H1 (cell line): ENCODE measurements around the gene KCNB1. TPM values are rescaled to one million over a fixed set of nuclear protein-coding genes. Genes with fewer than 3 reads are reported as not detected.

Experiments
- CTCF ChIA-PET: fragments of 300-600 bp; sonication (Branson Sonifier 250); formaldehyde crosslinking; loops from one replicate; lab custom pipeline; 2021; ENCODE audit not compliant: partially characterized antibody; lab: Charles Lee
- POLR2A ChIA-PET: fragments of 300-600 bp; sonication (Branson Sonifier 250); formaldehyde crosslinking; loops from one replicate; lab custom pipeline; 2021; ENCODE audit warnings: inconsistent platforms; ENCODE audit not compliant: partially characterized antibody; lab: Charles Lee
- DNase-seq, 2 experiments: peaks; one replicate each; pipeline versions ENCODE4 v3.0.0 to v3.0.0-alpha.2; 2010 to 2022; ENCODE audit warnings: low spot score in 2 of 2, low read depth in 1 of 2, mixed read lengths in 1 of 2
- FAIRE-seq: peaks from 2 replicates; lab custom pipeline; 2011; peaks lifted over from hg19 to GRCh38; lab: Jason Lieb, UNC
- H2AFZ ChIP-seq: 2 replicates; pipeline ENCODE4 v1.8.1; 2012; ENCODE audit warnings: low read length, inconsistent platforms
- H2AK5ac ChIP-seq: 2 replicates; pipeline ENCODE4 v1.6.1; 2013; ENCODE audit warnings: low read depth, low read length
- H2BK120ac ChIP-seq: replicated peaks from 2 replicates; pipeline ENCODE3; 2013; ENCODE audit warnings: low read depth, low read length, inconsistent platforms
- H2BK12ac ChIP-seq: 2 replicates; pipeline ENCODE4 v1.6.1; 2013; ENCODE audit warnings: low read depth, low read length
- H2BK15ac ChIP-seq: 2 replicates; pipeline ENCODE4 v1.6.1; 2013; ENCODE audit warnings: low read length
- H2BK20ac ChIP-seq: 2 replicates; pipeline ENCODE4 v1.6.1; 2013; ENCODE audit warnings: low read length
- H2BK5ac ChIP-seq: 2 replicates; pipeline ENCODE4 v1.6.1; 2013; ENCODE audit warnings: low read depth, low read length
- H3K14ac ChIP-seq: 2 replicates; pipeline ENCODE4 v1.6.1; 2013; ENCODE audit warnings: inconsistent platforms; ENCODE audit not compliant: insufficient read length
- H3K18ac ChIP-seq: 2 replicates; pipeline ENCODE4 v1.6.1; 2013; ENCODE audit warnings: low read length; ENCODE audit errors: extremely low read depth
- H3K23ac ChIP-seq: 2 replicates; pipeline ENCODE4 v1.6.1; 2013; ENCODE audit warnings: inconsistent platforms; ENCODE audit not compliant: insufficient read length
- H3K23me2 ChIP-seq: 2 replicates; pipeline ENCODE4 v1.6.1; 2013; ENCODE audit warnings: low read depth, low read length
- H3K27ac ChIP-seq: 2 replicates; pipeline ENCODE4 v1.6.1; 2011; ENCODE audit warnings: low read depth, low read length, inconsistent platforms
- H3K27me3 ChIP-seq, 4 experiments: replicated peaks in 1 of 4; 1 replicate in 1 of 4; 2 replicates in 3 of 4; pipeline versions ENCODE4 v1.6.1 to v1.8.1; 2011 to 2013; ENCODE audit warnings: low read length in 3 of 4, mild to moderate bottlenecking in 3 of 4, inconsistent platforms in 2 of 4, mixed read lengths in 2 of 4, moderate library complexity in 1 of 4; ENCODE audit not compliant: control insufficient read depth in 3 of 4, insufficient read depth in 3 of 4; ENCODE audit errors: extremely low read depth in 1 of 4
- H3K36me3 ChIP-seq, 4 experiments: 2 replicates each; pipeline versions ENCODE4 v1.6.1 to v1.8.1; 2011 to 2013; ENCODE audit warnings: mild to moderate bottlenecking in 4 of 4, low read length in 3 of 4, moderate library complexity in 2 of 4, control low read depth in 1 of 4, inconsistent platforms in 1 of 4; ENCODE audit not compliant: insufficient read depth in 4 of 4, control insufficient read depth in 2 of 4
- H3K4ac ChIP-seq: replicated peaks from 2 replicates; pipeline ENCODE3; 2013; ENCODE audit warnings: low read length, low read depth, mixed read lengths, inconsistent platforms; ENCODE audit not compliant: insufficient read length
- H3K4me1 ChIP-seq, 4 experiments: replicated peaks in 1 of 4; 1 replicate in 1 of 4; 2 replicates in 3 of 4; pipeline versions ENCODE4 v1.6.1 to v1.8.1; 2011 to 2013; ENCODE audit warnings: low read length in 3 of 4, inconsistent platforms in 2 of 4, mixed read lengths in 1 of 4; ENCODE audit not compliant: insufficient read depth in 4 of 4, control insufficient read depth in 3 of 4
- H3K4me2 ChIP-seq, 2 experiments: 2 replicates each; pipeline versions ENCODE4 v1.6.1 to v1.8.1; 2011 to 2013; ENCODE audit warnings: low read depth in 2 of 2, low read length in 2 of 2, control low read depth in 1 of 2, inconsistent platforms in 1 of 2, mild to moderate bottlenecking in 1 of 2; ENCODE audit not compliant: insufficient read depth in 1 of 2
- H3K4me3 ChIP-seq, 4 experiments: fragments of 200-600, 300-600 bp in 1 of 4; sonication (generic), shearing (Covaris generic), sonication (Bioruptor Twin) in 1 of 4; 2 replicates each; pipeline versions ENCODE4 v1.5.1 to v1.8.1; 2011 to 2016; ENCODE audit warnings: low read length in 4 of 4, low read depth in 3 of 4, control low read depth in 2 of 4, inconsistent platforms in 2 of 4, mild to moderate bottlenecking in 2 of 4, mixed read lengths in 1 of 4, moderate library complexity in 1 of 4; ENCODE audit not compliant: insufficient read depth in 2 of 4; ENCODE audit errors: extremely low read depth in 1 of 4
- H3K56ac ChIP-seq: replicated peaks from 2 replicates; pipeline ENCODE3; 2013; ENCODE audit warnings: low read depth, mild to moderate bottlenecking, mixed read lengths, low read length, inconsistent platforms; ENCODE audit not compliant: insufficient read length
- H3K79me1 ChIP-seq: 2 replicates; pipeline ENCODE4 v1.6.1; 2013; ENCODE audit warnings: low read depth, low read length, control low read depth
- H3K79me2 ChIP-seq, 2 experiments: 2 replicates each; pipeline versions ENCODE4 v1.6.1 to v1.8.1; 2012 to 2013; ENCODE audit warnings: low read length in 2 of 2, mild to moderate bottlenecking in 2 of 2, inconsistent platforms in 1 of 2; ENCODE audit not compliant: insufficient read depth in 2 of 2, control insufficient read depth in 1 of 2
- H3K9ac ChIP-seq, 4 experiments: replicated peaks in 1 of 4; 1 replicate in 1 of 4; 2 replicates in 3 of 4; pipeline versions ENCODE4 v1.6.1 to v1.8.1; 2011 to 2013; ENCODE audit warnings: low read depth in 3 of 4, low read length in 3 of 4, control low read depth in 2 of 4, mild to moderate bottlenecking in 2 of 4, moderate library complexity in 2 of 4, inconsistent platforms in 1 of 4; ENCODE audit errors: extremely low read depth in 1 of 4
- H3K9me3 ChIP-seq, 2 experiments: 2 replicates each; pipeline versions ENCODE4 v1.6.1 to v1.8.1; 2012 to 2013; ENCODE audit warnings: mild to moderate bottlenecking in 2 of 2, moderate library complexity in 2 of 2, control low read depth in 1 of 2, inconsistent platforms in 1 of 2, low read depth in 1 of 2, low read length in 1 of 2, mixed read lengths in 1 of 2; ENCODE audit not compliant: insufficient read depth in 2 of 2
- H4K20me1 ChIP-seq, 2 experiments: replicated peaks in 1 of 2; 2 replicates each; pipeline versions ENCODE3 to v1.8.1; 2011 to 2013; ENCODE audit warnings: inconsistent platforms in 2 of 2, low read length in 2 of 2, mild to moderate bottlenecking in 1 of 2; ENCODE audit not compliant: insufficient read depth in 2 of 2, control insufficient read depth in 1 of 2
- H4K5ac ChIP-seq: 2 replicates; pipeline ENCODE4 v1.6.1; 2013; ENCODE audit warnings: low read length, low read depth, mixed read lengths, inconsistent platforms; ENCODE audit not compliant: insufficient read length
- H4K8ac ChIP-seq: 2 replicates; pipeline ENCODE4 v1.8.0; 2013; ENCODE audit warnings: mild to moderate bottlenecking, moderate library complexity, low read length, inconsistent platforms; ENCODE audit not compliant: insufficient read depth; ENCODE audit errors: extremely low read depth
- H4K91ac ChIP-seq: replicated peaks from 2 replicates; pipeline ENCODE3; 2013; ENCODE audit warnings: low read length, mixed read lengths, inconsistent platforms; ENCODE audit not compliant: insufficient read length
- CHD1 ChIP-seq: IDR thresholded peaks from 2 replicates; pipeline ENCODE4 v1.6.1; 2012; ENCODE audit warnings: low read depth, low read length, improper control_type of control experiment
- CHD2 ChIP-seq: IDR thresholded peaks from 2 replicates; pipeline ENCODE4 v1.6.1; 2012; ENCODE audit warnings: low read length, improper control_type of control experiment
- FOSL1 ChIP-seq: IDR thresholded peaks from 2 replicates; pipeline ENCODE4 v1.6.1; 2011; ENCODE audit warnings: mild to moderate bottlenecking, low read depth, low read length, moderate library complexity; ENCODE audit not compliant: insufficient read depth
- GTF2F1 ChIP-seq: IDR thresholded peaks from 2 replicates; pipeline ENCODE4 v1.6.1; 2012; ENCODE audit warnings: low read depth, low read length, improper control_type of control experiment, borderline replicate concordance
- KDM4A ChIP-seq: IDR thresholded peaks from one replicate; pipeline ENCODE4 v1.7.1; 2012; ENCODE audit warnings: low read depth, mild to moderate bottlenecking, moderate library complexity, low read length, inconsistent platforms; ENCODE audit not compliant: severe bottlenecking
- KDM5A ChIP-seq: fragments of 200-600 bp; IDR thresholded peaks from 2 replicates; pipeline ENCODE4 v1.7.1; 2012; ENCODE audit warnings: mild to moderate bottlenecking, low read length, inconsistent platforms, mixed read lengths
- POU5F1 ChIP-seq: IDR thresholded peaks from 2 replicates; pipeline ENCODE4 v1.6.1; 2011; ENCODE audit warnings: low read depth, mild to moderate bottlenecking, low read length, moderate library complexity
- RXRA ChIP-seq: IDR thresholded peaks from 2 replicates; pipeline ENCODE4 v1.6.1; 2011; ENCODE audit warnings: low read depth, mild to moderate bottlenecking, low read length, moderate library complexity; ENCODE audit not compliant: insufficient read depth
- SIN3A ChIP-seq, 2 experiments: IDR thresholded peaks in 1 of 2; conservative IDR thresholded peaks in 1 of 2; 2 replicates each; pipeline ENCODE4 v1.6.1; 2011 to 2012; ENCODE audit warnings: low read length in 2 of 2, improper control_type of control experiment in 1 of 2, low read depth in 1 of 2, mild to moderate bottlenecking in 1 of 2
- SIRT6 ChIP-seq: IDR thresholded peaks from one replicate; pipeline ENCODE4 v1.7.1; 2012; ENCODE audit warnings: low read length, inconsistent platforms
- TAF7 ChIP-seq: optimal IDR thresholded peaks from 2 replicates; pipeline ENCODE3; 2011; ENCODE audit warnings: low read depth, mild to moderate bottlenecking, inconsistent platforms, low read length, moderate library complexity, borderline replicate concordance
- TCF12 ChIP-seq: IDR thresholded peaks from 2 replicates; pipeline ENCODE4 v1.6.1; 2011; ENCODE audit warnings: low read depth, mild to moderate bottlenecking, low read length
- TEAD4 ChIP-seq: IDR thresholded peaks from 2 replicates; pipeline ENCODE4 v1.6.1; 2012; ENCODE audit warnings: low read depth, low read length, inconsistent platforms, mixed read lengths
- ZNF274 ChIP-seq: IDR thresholded peaks from 2 replicates; pipeline ENCODE4 v1.7.0; 2012; ENCODE audit warnings: low read length, borderline replicate concordance; ENCODE audit errors: extremely low read depth
- whole genome bisulfite sequencing, 2 experiments: shearing (Covaris generic) in 1 of 2; methylation state at CpG; one replicate each; pipeline versions ENCODE4 v1.1.6 to v1.1.7; 2013 to 2015; ENCODE audit warnings: low lambda C conversion rate in 2 of 2, mixed read lengths in 2 of 2, inconsistent platforms in 1 of 2, low coverage in 1 of 2, missing lambda C conversion rate in 1 of 2; ENCODE audit not compliant: insufficient replicate concordance in 2 of 2, insufficient coverage in 1 of 2, insufficient read length in 1 of 2; ENCODE audit errors: extremely low coverage in 1 of 2, missing lambda C conversion rate in 1 of 2; 5-methylcytosine and 5-hydroxymethylcytosine counted together
- polyA plus RNA-seq, 7 experiments: library from polyadenylated mRNA; depleted of rRNA in 3 of 7; stranded (reverse) in 5 of 7; unstranded in 2 of 7; fragments of >200 nt in 5 of 7; fragments of 200-250 nt in 2 of 7; gene quantifications; 1 replicate in 5 of 7; 2 replicates in 1 of 7; 4 replicates in 1 of 7; pipeline versions ENCODE4 v1.2.1 to v1.2.3, GENCODE V29; 2011 to 2013; ENCODE audit warnings: missing spikeins in 2 of 7, mixed read lengths in 2 of 7
- total RNA-seq: library from RNA; stranded (reverse); fragmentation: NEBNext Ultra II Directional; extraction: Animal tissue kit (Norgen Biotek cat#: 25700); gene quantifications from 2 replicates; pipeline ENCODE4 v1.2.1, GENCODE V29; 2021

KCNB1 gene
- total and polyA plus RNA-seq, 2 of the 8 experiments (the other 6 are each of a cell fraction or from before 2014, with no cell fraction given) = 0.58 to 0.67 TPM

- Histone ChIP-seq H3K18ac (no peak overlapping the region), H3K4me3 (no peak overlapping the region), H2BK12ac (no peak overlapping the region), H4K5ac (no peak overlapping the region), H2AK5ac (no peak overlapping the region), H3K36me3 (no peaks in the 10 kb centered on the region), H2BK15ac (no peak overlapping the region), H3K23me2 (no peaks in the 10 kb centered on the region), H4K8ac (no peak overlapping the region), H3K9ac (no peak overlapping the region), H3K4me2 (no peak overlapping the region), H2BK20ac (no peak overlapping the region), H3K23ac (no peak overlapping the region), H2AFZ (no peak overlapping the region), H3K79me1 (no peaks in the 10 kb centered on the region; the same call in 1 of the 2 replicates), H3K14ac (no peak overlapping the region), H4K91ac (no peak overlapping the region), H3K79me2 (no peaks in the 10 kb centered on the region), H2BK120ac (no peak overlapping the region), H4K20me1 (no peaks in the 10 kb centered on the region), H3K56ac (no peak overlapping the region), H3K27me3 (no peaks in the 10 kb centered on the region), H3K27ac (no peak overlapping the region), H3K9me3 (no peaks in the 10 kb centered on the region), H3K4me1 (no peaks in the 10 kb centered on the region), H2BK5ac (no peak overlapping the region), H3K4ac (no peak overlapping the region)
- POLR2A ChIA-PET = no interaction called here
- TF ChIP-seq RXRA (no peak), FOSL1 (no peak), SIN3A (conservative IDR thresholded peaks at IDR 0.05 in 1 of 2, IDR thresholded peaks at IDR 0.05 in 1 of 2; ENCODE audit: low read depth in 1 of 2, low read length in 2 of 2) (no peak), TEAD4 (no peak), GTF2F1 (no peak), KDM4A (no peak), CHD2 (no peak), KDM5A (no peak), ZNF274 (no peak), CHD1 (no peak), SIRT6 (no peak), POU5F1 (no peak), TCF12 (no peak), TAF7 (no peak)
- FAIRE-seq (no peak), DNase-seq (no peak)
- WGBS, 2 experiments = 80% methylated on average over 6 of the region's 6 CpGs; no CpG with 5 or more reads in 1 of the 2 experiments
- CTCF ChIA-PET = interaction anchor here (1.0 to 2.9 kb wide), 2 partner anchors 75 to 126 kb away, joined by 3 to 9 read pairs; no protein-coding TSS in a partner anchor
These were observed 22.3 kb downstream of the KCNB1 start for GRCh38 chr20:49460131-49460530.
